ENCODE data around the gene SUSD4.

DNA sequence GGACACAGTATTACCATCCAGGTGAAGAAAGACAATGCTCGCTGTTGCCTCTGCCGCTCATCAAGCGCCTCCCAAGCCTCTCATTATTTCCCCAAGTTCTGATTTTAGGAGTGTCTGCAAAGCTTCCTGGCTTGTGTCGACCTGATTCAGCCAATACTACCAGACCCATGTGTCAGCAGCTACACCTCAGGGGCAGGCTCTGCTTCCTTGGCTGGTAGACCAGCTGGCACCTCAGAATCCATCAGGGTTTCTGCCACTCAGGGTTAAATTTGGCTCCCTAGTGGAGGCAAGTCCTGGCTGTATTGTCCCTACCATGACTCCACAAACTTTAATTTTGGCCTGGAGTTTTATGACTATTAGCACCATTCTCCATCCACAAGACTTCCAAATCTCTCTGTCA, 35.4 kb downstream of the SUSD4 start:
- TF ChIP-seq POLR2A (IDR thresholded peaks at IDR 0.05; ENCODE audit: low read depth, low read length) (no peak), POLR2AphosphoS5 (IDR thresholded peaks at IDR 0.05; ENCODE audit: insufficient read depth, low read depth, low read length) (no peak), EZH2 (IDR thresholded peaks at IDR 0.05; ENCODE audit: borderline replicate concordance, low read depth, low read length, severe bottlenecking) (no peak)
- TF ChIP-seq, protein P1, sequence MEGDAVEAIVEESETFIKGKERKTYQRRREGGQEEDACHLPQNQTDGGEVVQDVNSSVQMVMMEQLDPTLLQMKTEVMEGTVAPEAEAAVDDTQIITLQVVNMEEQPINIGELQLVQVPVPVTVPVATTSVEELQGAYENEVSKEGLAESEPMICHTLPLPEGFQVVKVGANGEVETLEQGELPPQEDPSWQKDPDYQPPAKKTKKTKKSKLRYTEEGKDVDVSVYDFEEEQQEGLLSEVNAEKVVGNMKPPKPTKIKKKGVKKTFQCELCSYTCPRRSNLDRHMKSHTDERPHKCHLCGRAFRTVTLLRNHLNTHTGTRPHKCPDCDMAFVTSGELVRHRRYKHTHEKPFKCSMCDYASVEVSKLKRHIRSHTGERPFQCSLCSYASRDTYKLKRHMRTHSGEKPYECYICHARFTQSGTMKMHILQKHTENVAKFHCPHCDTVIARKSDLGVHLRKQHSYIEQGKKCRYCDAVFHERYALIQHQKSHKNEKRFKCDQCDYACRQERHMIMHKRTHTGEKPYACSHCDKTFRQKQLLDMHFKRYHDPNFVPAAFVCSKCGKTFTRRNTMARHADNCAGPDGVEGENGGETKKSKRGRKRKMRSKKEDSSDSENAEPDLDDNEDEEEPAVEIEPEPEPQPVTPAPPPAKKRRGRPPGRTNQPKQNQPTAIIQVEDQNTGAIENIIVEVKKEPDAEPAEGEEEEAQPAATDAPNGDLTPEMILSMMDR (IDR thresholded peaks at IDR 0.05; ENCODE audit: extremely low read depth in 1 of 2, insufficient read depth in 1 of 2, low read depth in 1 of 2, low read length in 2 of 2) = no peak
